GM19035 (cell line): Measurements from ENCODE around the gene PLA2G2C.
A peak's percentile ranks its signal among the peaks of the same experiment; 100 is the strongest.
"Not testable (repeated sequence)": the region's sequence is repeated elsewhere in the genome, so short reads cannot be mapped to it uniquely, and the experiment has no call there.

Experiments
- ATAC-seq: cut with Tn5 transposase; IDR thresholded peaks from one replicate; pipeline ENCODE4 v1.9.1; 2021; ENCODE audit not compliant: unreplicated experiment

PLA2G2C gene

GRCh38 chr1:20138346-20138745 is 48.0 kb downstream of the PLA2G2C start:
- no peak for ATAC-seq

- no peak for ATAC-seq
Measured at GRCh38 chr1:20137604-20138003, 48.7 kb downstream of the PLA2G2C start.

GRCh38 chr1:20137055-20137454 is 49.3 kb downstream of the PLA2G2C start:
- ATAC-seq = no peak

- ATAC-seq = no peak
Measured at GRCh38 chr1:20136249-20136648, 50.1 kb downstream of the PLA2G2C start.

- no peak for ATAC-seq
Measured at GRCh38 chr1:20134995-20135394, 51.3 kb downstream of the PLA2G2C start.

GRCh38 chr1:20130518-20130917 is 55.8 kb downstream of the PLA2G2C start:
- not testable (repeated sequence) for ATAC-seq

- ATAC-seq = no peak
Measured at GRCh38 chr1:20126806-20127440, 59.4 kb downstream of the PLA2G2C start.

GRCh38 chr1:20126041-20126805 is 60.1 kb downstream of the PLA2G2C start:
- ATAC-seq = peak; percentile 55

GRCh38 chr1:20125100-20125499 is 61.2 kb downstream of the PLA2G2C start:
- ATAC-seq = no peak

GRCh38 chr1:20124456-20125057 is 61.8 kb downstream of the PLA2G2C start:
- ATAC-seq = no peak

- no peak for ATAC-seq
Measured at GRCh38 chr1:20123722-20124455, 62.4 kb downstream of the PLA2G2C start.

- no peak for ATAC-seq
Measured at GRCh38 chr1:20120796-20121195, 65.5 kb downstream of the PLA2G2C start.

GRCh38 chr1:20119347-20119746 is 67.0 kb downstream of the PLA2G2C start, which contains the start of gene PLA2G2D:
PLA2G2D (minus strand) TSS chr1:20119536; CDS start chr1:20119498, 38 bp downstream.
- no peak for ATAC-seq

- ATAC-seq = no peak
Measured at GRCh38 chr1:20117236-20117635, 69.1 kb downstream of the PLA2G2C start.

GRCh38 chr1:20115916-20116315 is 70.4 kb downstream of the PLA2G2C start:
- ATAC-seq = no peak

- no peak for ATAC-seq
Measured at GRCh38 chr1:20115479-20115878, 70.8 kb downstream of the PLA2G2C start.

GRCh38 chr1:20114021-20114648 is 72.2 kb downstream of the PLA2G2C start:
- ATAC-seq = no peak
